ENCODE results near the gene C16orf96. TPM values are rescaled to one million over a fixed set of nuclear protein-coding genes. Genes with fewer than 3 reads are reported as not detected.

C16orf96 gene
- total RNA-seq, 1 experiment from 2014 or later = 0.10 TPM

- TF ChIP-seq, protein P1, sequence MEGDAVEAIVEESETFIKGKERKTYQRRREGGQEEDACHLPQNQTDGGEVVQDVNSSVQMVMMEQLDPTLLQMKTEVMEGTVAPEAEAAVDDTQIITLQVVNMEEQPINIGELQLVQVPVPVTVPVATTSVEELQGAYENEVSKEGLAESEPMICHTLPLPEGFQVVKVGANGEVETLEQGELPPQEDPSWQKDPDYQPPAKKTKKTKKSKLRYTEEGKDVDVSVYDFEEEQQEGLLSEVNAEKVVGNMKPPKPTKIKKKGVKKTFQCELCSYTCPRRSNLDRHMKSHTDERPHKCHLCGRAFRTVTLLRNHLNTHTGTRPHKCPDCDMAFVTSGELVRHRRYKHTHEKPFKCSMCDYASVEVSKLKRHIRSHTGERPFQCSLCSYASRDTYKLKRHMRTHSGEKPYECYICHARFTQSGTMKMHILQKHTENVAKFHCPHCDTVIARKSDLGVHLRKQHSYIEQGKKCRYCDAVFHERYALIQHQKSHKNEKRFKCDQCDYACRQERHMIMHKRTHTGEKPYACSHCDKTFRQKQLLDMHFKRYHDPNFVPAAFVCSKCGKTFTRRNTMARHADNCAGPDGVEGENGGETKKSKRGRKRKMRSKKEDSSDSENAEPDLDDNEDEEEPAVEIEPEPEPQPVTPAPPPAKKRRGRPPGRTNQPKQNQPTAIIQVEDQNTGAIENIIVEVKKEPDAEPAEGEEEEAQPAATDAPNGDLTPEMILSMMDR (IDR thresholded peaks at IDR 0.05 in 2 of 3, conservative IDR thresholded peaks at IDR 0.05 in 1 of 3; ENCODE audit: borderline replicate concordance in 1 of 3, insufficient read depth in 1 of 3, low read depth in 2 of 3, low read length in 2 of 3) = no peak
- TF ChIP-seq ATF3 (IDR thresholded peaks at IDR 0.05) (no peak), EZH2phosphoT487 (IDR thresholded peaks at IDR 0.05; ENCODE audit: borderline replicate concordance) (no peak), RAD21 (IDR thresholded peaks at IDR 0.05; ENCODE audit: low read depth) (no peak), MAX (IDR thresholded peaks at IDR 0.05) (no peak), SIN3A (IDR thresholded peaks at IDR 0.05; ENCODE audit: low read depth) (no peak), ZBTB33 (IDR thresholded peaks at IDR 0.05; ENCODE audit: extremely low read depth, insufficient replicate concordance, low read length) (no peak), POLR2A (IDR thresholded peaks at IDR 0.05; ENCODE audit: borderline replicate concordance, extremely low read depth, insufficient read depth, insufficient read length) (no peak)
Observed at GRCh38 chr16:4580250-4580649, 24.1 kb downstream of the C16orf96 start (continued).

DNA sequence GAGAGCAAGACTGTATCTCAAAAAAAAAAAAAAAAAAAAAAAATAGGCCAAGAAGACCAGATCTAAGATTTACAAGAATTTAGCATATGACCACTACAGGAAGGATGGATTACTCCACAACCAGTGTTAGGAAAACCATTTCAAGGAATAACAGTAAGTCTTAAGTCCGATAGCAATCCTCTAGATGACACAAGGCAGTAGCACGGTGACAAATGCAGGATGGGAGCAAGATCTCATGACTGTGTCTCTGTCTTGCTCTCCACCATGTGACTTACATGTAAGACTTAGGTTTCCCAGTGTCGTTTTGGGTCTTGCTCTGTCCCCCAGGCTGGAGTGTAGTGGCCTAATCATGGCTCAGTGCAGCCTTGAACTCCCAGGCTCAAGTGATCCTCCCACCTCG is 27.8 kb downstream of the C16orf96 start:
- intact Hi-C loops (cut with micrococcal nuclease) = no loop called here
- BruUV-seq (replicated peaks) = no TSS peak
- Histone ChIP-seq H3K27ac (ENCODE audit: low read depth, low read length) (no peak overlapping the region), H3K4me2 (ENCODE audit: low read length) (no peak overlapping the region), H2AFZ (ENCODE audit: low read depth, low read length, poor library complexity, severe bottlenecking) (no peak overlapping the region), H3K27me3 (ENCODE audit: insufficient read depth, low read length) (no peaks in the 10 kb centered on the region), H3K4me3 (replicated peaks in 1 of 2; ENCODE audit: low read depth in 1 of 2, low read length in 2 of 2) (no peak overlapping the region), H3K79me2 (ENCODE audit: insufficient read depth, low read length) (no peaks in the 10 kb centered on the region), H3K4me1 (ENCODE audit: control insufficient read depth in 1 of 2, insufficient read depth in 2 of 2, low read length in 2 of 2) (peaks cover 0 to 5% of the 10 kb centered on the region in 2 experiments; a peak in 2 of 4 replicates), H3K36me3 (ENCODE audit: control insufficient read depth in 1 of 2, insufficient read depth in 2 of 2, low read length in 2 of 2) (no peaks in the 10 kb centered on the region), H3K9me2 (ENCODE audit: insufficient read depth) (no peaks in the 10 kb centered on the region), H3K9ac (ENCODE audit: low read length) (no peak overlapping the region), H3K9me3 (ENCODE audit: control insufficient read depth in 1 of 2, insufficient read depth in 1 of 2, low read depth in 1 of 2, low read length in 2 of 2) (peaks cover 0 to 9% of the 10 kb centered on the region in 2 experiments; a peak in 2 of 4 replicates), H4K20me1 (ENCODE audit: insufficient read depth) (no peaks in the 10 kb centered on the region)
- ChIA-PET POLR2A (no interaction called here), CTCF (no interaction called here), RAD21 (ENCODE audit: low non-redundant PET in 1 of 2, low total read pairs in 2 of 2, uncharacterized antibody in 2 of 2, unreplicated experiment in 2 of 2) (no interaction called here)
- ATAC-seq = no peak
- no peak for DNase-seq (ENCODE audit: low read depth, low spot score)
- TF ChIP-seq CEBPB (IDR thresholded peaks at IDR 0.05; ENCODE audit: low read depth) (no peak), ZNF274 (IDR thresholded peaks at IDR 0.05; ENCODE audit: low read depth, low read length) (no peak), EZH2 (IDR thresholded peaks at IDR 0.05) (no peak), YY1 (IDR thresholded peaks at IDR 0.05; ENCODE audit: extremely low read depth, insufficient replicate concordance, low read depth, low read length) (no peak), FOSL1 (IDR thresholded peaks at IDR 0.05; ENCODE audit: low read depth) (no peak), SIN3A (IDR thresholded peaks at IDR 0.05; ENCODE audit: low read depth) (no peak), REST (IDR thresholded peaks at IDR 0.05; ENCODE audit: low read depth) (no peak)
- TF ChIP-seq, protein P1 (IDR thresholded peaks at IDR 0.05 in 2 of 3, conservative IDR thresholded peaks at IDR 0.05 in 1 of 3; ENCODE audit: borderline replicate concordance in 1 of 3, insufficient read depth in 1 of 3, low read depth in 2 of 3, low read length in 2 of 3) = no peak
